HG03135 (cell line): ENCODE data around the gene GINS2.

Source experiments
- ATAC-seq: cut with Tn5 transposase; IDR thresholded peaks from one replicate; pipeline ENCODE4 v1.9.1; 2021; ENCODE audit warnings: mild to moderate bottlenecking, moderate library complexity; ENCODE audit not compliant: unreplicated experiment

The GINS2 gene

GRCh38 chr16:85668676-85669424 lies 19.9 kb downstream of the GINS2 start:
- no peak for ATAC-seq

GRCh38 chr16:85667841-85668413 lies 20.8 kb downstream of the GINS2 start:
- ATAC-seq = no peak

- no peak for ATAC-seq
Observed at GRCh38 chr16:85667261-85667660, 21.5 kb downstream of the GINS2 start.

GRCh38 chr16:85665929-85666328 lies 22.8 kb downstream of the GINS2 start:
- ATAC-seq = no peak

- ATAC-seq = no peak
Observed at GRCh38 chr16:85665373-85665740, 23.4 kb downstream of the GINS2 start.

- no peak for ATAC-seq
Observed at GRCh38 chr16:85664580-85665372, 24.0 kb downstream of the GINS2 start.

- ATAC-seq = no peak
Observed at GRCh38 chr16:85663891-85664321, 24.8 kb downstream of the GINS2 start.

- no peak for ATAC-seq
Observed at GRCh38 chr16:85662976-85663830, 25.6 kb downstream of the GINS2 start.

GRCh38 chr16:85662482-85662812 lies 26.3 kb downstream of the GINS2 start:
- no peak for ATAC-seq

GRCh38 chr16:85661740-85662481 lies 26.8 kb downstream of the GINS2 start:
- no peak for ATAC-seq

- ATAC-seq = no peak
Observed at GRCh38 chr16:85660843-85661739, 27.7 kb downstream of the GINS2 start.

GRCh38 chr16:85659805-85660511 lies 28.8 kb downstream of the GINS2 start:
- no peak for ATAC-seq

GRCh38 chr16:85659336-85659735 lies 29.4 kb downstream of the GINS2 start:
- no peak for ATAC-seq

GRCh38 chr16:85658504-85659326 lies 30.0 kb downstream of the GINS2 start:
- ATAC-seq = no peak

GRCh38 chr16:85657996-85658395 lies 30.8 kb downstream of the GINS2 start:
- no peak for ATAC-seq

GRCh38 chr16:85657267-85657650 lies 31.5 kb downstream of the GINS2 start:
- ATAC-seq = no peak

- ATAC-seq = no peak
Observed at GRCh38 chr16:85656351-85657266, 32.1 kb downstream of the GINS2 start.
